MM.1S (cell line): Measurements from ENCODE around the gene GFPT2.

Source experiments
- DNase-seq: peaks from one replicate; pipeline ENCODE4 v3.0.0-alpha.2; 2015
- H2AFZ ChIP-seq: fragments of 300-600 bp; sonication (generic); 2 replicates; pipeline ENCODE4 v1.6.0; 2016; ENCODE audit warnings: antibody characterized with exemption, low read length
- H3F3A ChIP-seq: fragments of 300-600 bp; sonication (generic); 2 replicates; pipeline ENCODE4 v1.6.1; 2016; ENCODE audit warnings: mild to moderate bottlenecking, antibody characterized with exemption, low read length, moderate library complexity, mixed read lengths; ENCODE audit not compliant: insufficient read depth
- H3K27ac ChIP-seq: fragments of 300-600 bp; sonication (generic); 2 replicates; pipeline ENCODE4 v1.5.1; 2016; ENCODE audit warnings: mild to moderate bottlenecking, low read length
- H3K27me3 ChIP-seq: fragments of 300-600 bp; sonication (generic); replicated peaks from 2 replicates; pipeline ENCODE4 v1.6.0; 2016; ENCODE audit warnings: low read length; ENCODE audit not compliant: insufficient read depth
- H3K36me3 ChIP-seq: fragments of 300-600 bp; sonication (generic); replicated peaks from 2 replicates; pipeline ENCODE4 v1.6.1; 2016; ENCODE audit warnings: mild to moderate bottlenecking, low read length, mixed read lengths; ENCODE audit not compliant: insufficient read depth
- H3K4me1 ChIP-seq: fragments of 300-600 bp; sonication (generic); 2 replicates; pipeline ENCODE4 v1.6.1; 2016; ENCODE audit warnings: low read length, mixed read lengths
- H3K4me2 ChIP-seq: fragments of 300-600 bp; sonication (generic); 2 replicates; pipeline ENCODE4 v1.6.0; 2016; ENCODE audit warnings: low read depth, low read length
- H3K4me3 ChIP-seq: fragments of 300-600 bp; sonication (generic); 2 replicates; pipeline ENCODE4 v1.5.1; 2016; ENCODE audit warnings: low read length, mixed read lengths
- H3K79me2 ChIP-seq: fragments of 300-600 bp; sonication (generic); 2 replicates; pipeline ENCODE4 v1.6.1; 2016; ENCODE audit warnings: mixed run types, low read length, mixed read lengths
- H3K9ac ChIP-seq: fragments of 300-600 bp; sonication (generic); 2 replicates; pipeline ENCODE4 v1.6.1; 2016; ENCODE audit warnings: low read length, mixed read lengths
- H3K9me2 ChIP-seq: fragments of 300-600 bp; sonication (generic); replicated peaks from 2 replicates; pipeline ENCODE4 v1.6.1; 2016; ENCODE audit warnings: mild to moderate bottlenecking, low read length, mixed read lengths; ENCODE audit not compliant: insufficient read depth
- H3K9me3 ChIP-seq: fragments of 300-600 bp; sonication (generic); replicated peaks from 2 replicates; pipeline ENCODE4 v1.6.1; 2016; ENCODE audit warnings: mild to moderate bottlenecking, low read length, mixed read lengths; ENCODE audit not compliant: insufficient read depth
- H4K20me1 ChIP-seq: fragments of 300-600 bp; sonication (generic); 2 replicates; pipeline ENCODE4 v1.6.1; 2016; ENCODE audit warnings: mild to moderate bottlenecking, low read length, moderate library complexity, mixed read lengths; ENCODE audit not compliant: insufficient read depth
- CTCF ChIP-seq: fragments of 300-600 bp; sonication (generic); IDR thresholded peaks from 2 replicates; pipeline ENCODE4 v1.5.1; 2016; ENCODE audit warnings: antibody characterized with exemption, low read length, mixed read lengths
- EZH2 ChIP-seq: fragments of 300-600 bp; sonication (generic); optimal IDR thresholded peaks from 2 replicates; pipeline ENCODE3; 2017; ENCODE audit warnings: low read depth, mild to moderate bottlenecking, antibody characterized with exemption, low read length, mixed read lengths
- EZH2phosphoT487 ChIP-seq: fragments of 300-600 bp; sonication (generic); IDR thresholded peaks from 2 replicates; pipeline ENCODE4 v1.6.1; 2018; ENCODE audit warnings: antibody characterized with exemption, low read length

GFPT2 gene

GRCh38 chr5:180334176-180334575 is 19.0 kb downstream of the GFPT2 start:
- no peak overlapping the region for H3K4me3 ChIP-seq
- H3K79me2 ChIP-seq, result no peaks in the 10 kb centered on the region
- no peak overlapping the region for H3K9ac ChIP-seq
- DNase-seq, result no peak
- H3K36me3 ChIP-seq, result no peaks in the 10 kb centered on the region
- no peaks in the 10 kb centered on the region for H3F3A ChIP-seq
- TF ChIP-seq EZH2phosphoT487 (no peak), CTCF (no peak), EZH2 (no peak)
- H3K4me2 ChIP-seq, result no peak overlapping the region
- H3K4me1 ChIP-seq, result no peaks in the 10 kb centered on the region
- H3K27ac ChIP-seq, result no peak overlapping the region
- H3K27me3 ChIP-seq, result peaks cover 46% of the 10 kb centered on the region
- no peak overlapping the region for H2AFZ ChIP-seq
- H3K9me3 ChIP-seq, result no peaks in the 10 kb centered on the region
- no peaks in the 10 kb centered on the region for H3K9me2 ChIP-seq
- no peaks in the 10 kb centered on the region for H4K20me1 ChIP-seq

- DNase-seq, result no peak
- H3K9ac ChIP-seq, result no peak overlapping the region
- H3K36me3 ChIP-seq, result no peaks in the 10 kb centered on the region
- H3K27ac ChIP-seq, result no peak overlapping the region
- H3K4me3 ChIP-seq, result no peak overlapping the region
- H4K20me1 ChIP-seq, result no peaks in the 10 kb centered on the region
- no peaks in the 10 kb centered on the region for H3K9me2 ChIP-seq
- no peaks in the 10 kb centered on the region for H3K9me3 ChIP-seq
- TF ChIP-seq CTCF, result no peak
- TF ChIP-seq EZH2phosphoT487, result no peak
- no peak for TF ChIP-seq EZH2
- H3K79me2 ChIP-seq, result no peaks in the 10 kb centered on the region
- peaks cover 44% of the 10 kb centered on the region for H3K27me3 ChIP-seq
- no peak overlapping the region for H2AFZ ChIP-seq
- H3K4me1 ChIP-seq, result no peaks in the 10 kb centered on the region
- no peak overlapping the region for H3K4me2 ChIP-seq
- no peaks in the 10 kb centered on the region for H3F3A ChIP-seq
These were observed 19.5 kb downstream of the GFPT2 start for GRCh38 chr5:180333661-180334060.

GRCh38 chr5:180332861-180333260 is 20.3 kb downstream of the GFPT2 start:
- no peak overlapping the region for H3K4me3 ChIP-seq
- H3K36me3 ChIP-seq, result no peaks in the 10 kb centered on the region
- no peaks in the 10 kb centered on the region for H3K79me2 ChIP-seq
- peaks cover 40% of the 10 kb centered on the region for H3K27me3 ChIP-seq
- no peaks in the 10 kb centered on the region for H3F3A ChIP-seq
- no peaks in the 10 kb centered on the region for H4K20me1 ChIP-seq
- no peak for TF ChIP-seq EZH2phosphoT487
- TF ChIP-seq CTCF, result no peak
- TF ChIP-seq EZH2, result no peak
- H3K4me2 ChIP-seq, result no peak overlapping the region
- H2AFZ ChIP-seq, result no peak overlapping the region
- H3K27ac ChIP-seq, result no peak overlapping the region
- no peaks in the 10 kb centered on the region for H3K9me2 ChIP-seq
- no peak overlapping the region for H3K9ac ChIP-seq
- no peaks in the 10 kb centered on the region for H3K9me3 ChIP-seq
- no peak for DNase-seq
- H3K4me1 ChIP-seq, result no peaks in the 10 kb centered on the region
